ENCODE data around the gene DOHH.

Gene DOHH

DNA sequence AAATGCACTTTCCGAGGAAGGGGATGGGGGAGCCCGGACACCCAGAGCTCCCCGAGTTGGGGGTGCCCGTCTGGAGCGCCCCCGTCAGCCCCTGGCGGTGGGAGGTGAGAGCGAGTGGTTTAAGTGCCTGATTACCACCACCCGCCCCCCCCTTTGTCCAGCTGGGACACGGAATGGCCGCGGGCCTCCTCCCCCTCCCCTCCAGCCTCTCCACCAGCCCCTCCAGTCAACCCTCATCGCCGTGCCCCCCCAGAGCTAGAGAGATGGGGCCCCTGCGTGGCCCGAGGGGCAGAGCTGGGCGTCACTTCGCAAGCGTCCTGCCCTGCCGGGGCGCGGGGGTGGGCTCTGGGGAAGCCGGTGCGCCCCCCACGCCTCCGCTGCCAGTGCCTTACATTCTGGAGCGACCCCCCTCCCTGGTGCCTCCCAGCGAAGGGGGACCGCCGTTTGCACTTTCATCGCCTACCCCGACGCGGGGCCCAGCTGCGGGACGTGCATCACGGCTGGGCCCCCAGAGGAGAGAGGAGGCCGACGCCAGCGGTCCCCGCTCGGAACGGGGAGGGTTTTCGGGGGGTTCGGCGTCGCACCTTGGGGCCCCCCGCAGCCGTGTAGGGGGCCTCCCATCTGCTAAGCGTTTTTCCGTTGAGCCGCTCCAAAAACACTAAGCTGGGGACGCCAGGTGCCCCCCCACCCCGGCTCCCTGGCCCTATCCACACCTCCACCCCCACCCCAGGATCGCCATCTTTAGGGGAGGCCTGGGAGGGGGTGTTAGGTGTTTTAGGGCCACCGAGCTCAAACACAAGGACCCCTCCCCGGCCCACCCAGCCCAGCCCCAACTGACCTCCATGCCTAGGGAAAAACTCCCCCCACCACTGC is 36.5 kb downstream of the DOHH start:
- TF ChIP-seq, protein P1, sequence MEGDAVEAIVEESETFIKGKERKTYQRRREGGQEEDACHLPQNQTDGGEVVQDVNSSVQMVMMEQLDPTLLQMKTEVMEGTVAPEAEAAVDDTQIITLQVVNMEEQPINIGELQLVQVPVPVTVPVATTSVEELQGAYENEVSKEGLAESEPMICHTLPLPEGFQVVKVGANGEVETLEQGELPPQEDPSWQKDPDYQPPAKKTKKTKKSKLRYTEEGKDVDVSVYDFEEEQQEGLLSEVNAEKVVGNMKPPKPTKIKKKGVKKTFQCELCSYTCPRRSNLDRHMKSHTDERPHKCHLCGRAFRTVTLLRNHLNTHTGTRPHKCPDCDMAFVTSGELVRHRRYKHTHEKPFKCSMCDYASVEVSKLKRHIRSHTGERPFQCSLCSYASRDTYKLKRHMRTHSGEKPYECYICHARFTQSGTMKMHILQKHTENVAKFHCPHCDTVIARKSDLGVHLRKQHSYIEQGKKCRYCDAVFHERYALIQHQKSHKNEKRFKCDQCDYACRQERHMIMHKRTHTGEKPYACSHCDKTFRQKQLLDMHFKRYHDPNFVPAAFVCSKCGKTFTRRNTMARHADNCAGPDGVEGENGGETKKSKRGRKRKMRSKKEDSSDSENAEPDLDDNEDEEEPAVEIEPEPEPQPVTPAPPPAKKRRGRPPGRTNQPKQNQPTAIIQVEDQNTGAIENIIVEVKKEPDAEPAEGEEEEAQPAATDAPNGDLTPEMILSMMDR (conservative IDR thresholded peaks at IDR 0.05; ENCODE audit: low read depth, low read length), result peak; percentile 29
- no peak for DNase-seq (ENCODE audit: low read depth)
- no peak overlapping the region for H3K4me3 ChIP-seq (ENCODE audit: low read length)

GRCh38 chr19:3462991-3463713 is 37.3 kb downstream of the DOHH start:
- H3K4me3 ChIP-seq (ENCODE audit: low read length), result no peak overlapping the region
- TF ChIP-seq, protein P1 (conservative IDR thresholded peaks at IDR 0.05; ENCODE audit: low read depth, low read length), result no peak
- DNase-seq (ENCODE audit: low read depth), result no peak

- TF ChIP-seq, protein P1 (conservative IDR thresholded peaks at IDR 0.05; ENCODE audit: low read depth, low read length), result no peak
- H3K4me3 ChIP-seq (ENCODE audit: low read length), result no peak overlapping the region
- no peak for DNase-seq (ENCODE audit: low read depth)
Measured at GRCh38 chr19:3459965-3460582, 40.4 kb downstream of the DOHH start.

GRCh38 chr19:3459089-3459881 is 41.2 kb downstream of the DOHH start:
- peak; percentile 93 for DNase-seq (ENCODE audit: low read depth)
- TF ChIP-seq, protein P1 (conservative IDR thresholded peaks at IDR 0.05; ENCODE audit: low read depth, low read length), result no peak

DNA sequence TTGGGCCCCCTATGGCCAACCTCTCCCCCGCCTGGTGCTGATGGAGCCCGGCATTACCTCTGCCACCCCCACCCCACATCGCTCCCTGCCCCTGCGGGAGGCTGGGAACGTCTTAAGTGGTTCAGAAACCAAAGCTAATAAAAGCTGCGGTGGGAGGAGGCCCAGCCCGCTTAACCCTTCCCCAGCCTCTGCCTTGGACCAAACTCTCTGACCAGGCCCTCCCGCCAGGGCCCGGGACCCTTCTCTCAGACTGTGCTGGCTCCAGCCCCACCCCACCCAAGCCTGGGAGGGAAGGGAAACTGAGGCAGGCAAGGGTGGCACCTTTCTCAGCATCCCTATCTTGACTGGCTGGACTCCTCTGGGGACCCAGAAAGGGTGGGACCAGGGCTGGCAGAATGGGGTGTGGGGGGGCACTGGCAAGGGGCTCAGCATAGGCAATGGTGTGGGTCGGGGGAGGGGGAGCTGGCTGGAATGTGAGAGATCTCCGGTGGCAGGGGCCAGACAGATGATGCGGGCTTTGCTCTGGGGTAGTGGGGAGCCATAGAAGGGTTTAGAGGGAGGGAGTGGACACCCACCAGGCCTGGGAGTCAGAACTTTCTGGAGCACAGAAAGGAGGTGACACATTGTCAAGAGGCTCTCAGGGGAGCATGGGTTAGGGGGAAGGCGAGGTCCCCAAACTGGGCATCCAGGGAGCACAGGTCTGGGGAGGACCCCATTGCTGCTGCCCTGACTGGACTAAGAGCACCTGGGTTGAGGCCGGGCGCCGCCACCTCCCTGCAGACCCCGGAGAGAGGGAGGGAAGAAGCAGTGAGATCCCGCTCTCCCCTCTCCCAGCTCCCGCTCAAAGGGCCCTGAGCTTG is 42.0 kb downstream of the DOHH start:
- TF ChIP-seq, protein P1 (conservative IDR thresholded peaks at IDR 0.05; ENCODE audit: low read depth, low read length), result no peak
- H3K4me3 ChIP-seq (ENCODE audit: low read length), result no peak overlapping the region
- DNase-seq (ENCODE audit: low read depth), result no peak

More at GRCh38 chr19:3459089-3459881, 41.2 kb downstream of the DOHH start:
- no peak overlapping the region for H3K4me3 ChIP-seq (ENCODE audit: low read length)

All from retinal pigment epithelial cell (primary cell).